ENCODE data around the gene B4GALT5.
"Not testable (repeated sequence)": the region's sequence is repeated elsewhere in the genome, so short reads cannot be mapped to it uniquely, and the experiment has no call there.

B4GALT5 gene

GRCh38 chr20:49713753-49714712, at the start of gene B4GALT5:
Gene B4GALT5 (minus strand): TSS chr20:49713878. CDS start chr20:49713690, 188 bp downstream.
- Histone ChIP-seq H2AFZ (ENCODE audit: low read depth) (peak within 1 kb of the TSS; percentile 84), H3K4me3 (IDR thresholded peaks at IDR 0.05; ENCODE audit: insufficient read depth, low read depth, low read length) (no peak within 1 kb of the TSS), H3K4me1 (ENCODE audit: low read depth, poor library complexity, severe bottlenecking) (peaks cover 46% of the 10 kb centered on the region), H3K79me2 (ENCODE audit: insufficient read depth, low read depth) (peaks cover 37% of the 10 kb centered on the region), H3K4me2 (peak within 1 kb of the TSS; percentile 84), H3K36me3 (ENCODE audit: insufficient read depth) (no peaks in the 10 kb centered on the region), H4K20me1 (ENCODE audit: insufficient read depth) (peaks cover 7% of the 10 kb centered on the region; the same call in 1 of the 2 replicates), H3K9ac (peak within 1 kb of the TSS; percentile 75), H3K27ac (no peak within 1 kb of the TSS), H3K27me3 (ENCODE audit: insufficient read depth, low read depth) (no peaks in the 10 kb centered on the region)
- no peak for TF ChIP-seq CTCF (conservative IDR thresholded peaks at IDR 0.05; ENCODE audit: low read depth, low read length)

- no peak overlapping the region for H2AFZ ChIP-seq (ENCODE audit: low read depth)
Measured at GRCh38 chr20:49762940-49763766, 49.5 kb upstream of the B4GALT5 start.

GRCh38 chr20:49761888-49762287, 48.2 kb upstream of the B4GALT5 start:
- H3K4me1 ChIP-seq (ENCODE audit: low read depth, poor library complexity, severe bottlenecking); H3K27ac ChIP-seq; H3K4me2 ChIP-seq; H4K20me1 ChIP-seq (ENCODE audit: insufficient read depth); H3K79me2 ChIP-seq (ENCODE audit: insufficient read depth, low read depth); H3K36me3 ChIP-seq (ENCODE audit: insufficient read depth); H3K4me3 ChIP-seq (IDR thresholded peaks at IDR 0.05; ENCODE audit: insufficient read depth, low read depth, low read length); H3K9ac ChIP-seq; H3K27me3 ChIP-seq (ENCODE audit: insufficient read depth, low read depth); H2AFZ ChIP-seq (ENCODE audit: low read depth): not testable (repeated sequence)

More at GRCh38 chr20:49762940-49763766, 49.5 kb upstream of the B4GALT5 start:
- H3K27ac ChIP-seq = no peak overlapping the region
- H3K36me3 ChIP-seq (ENCODE audit: insufficient read depth) = no peaks in the 10 kb centered on the region
- peaks cover 9% of the 10 kb centered on the region for H3K4me1 ChIP-seq (ENCODE audit: low read depth, poor library complexity, severe bottlenecking)
- no peak for TF ChIP-seq CTCF (conservative IDR thresholded peaks at IDR 0.05; ENCODE audit: low read depth, low read length)
- H3K27me3 ChIP-seq (ENCODE audit: insufficient read depth, low read depth) = peaks cover 8% of the 10 kb centered on the region; the same call in 1 of the 2 replicates
- no peaks in the 10 kb centered on the region for H3K79me2 ChIP-seq (ENCODE audit: insufficient read depth, low read depth)
- no peaks in the 10 kb centered on the region for H4K20me1 ChIP-seq (ENCODE audit: insufficient read depth)
- H3K4me2 ChIP-seq = no peak overlapping the region
- no peak overlapping the region for H3K9ac ChIP-seq
- H3K4me3 ChIP-seq (IDR thresholded peaks at IDR 0.05; ENCODE audit: insufficient read depth, low read depth, low read length) = no peak overlapping the region

GRCh38 chr20:49759266-49759950, 45.7 kb upstream of the B4GALT5 start:
- TF ChIP-seq CTCF (conservative IDR thresholded peaks at IDR 0.05; ENCODE audit: low read depth, low read length) = no peak
- Histone ChIP-seq H3K36me3 (ENCODE audit: insufficient read depth) (no peaks in the 10 kb centered on the region), H4K20me1 (ENCODE audit: insufficient read depth) (no peaks in the 10 kb centered on the region), H3K4me3 (IDR thresholded peaks at IDR 0.05; ENCODE audit: insufficient read depth, low read depth, low read length) (no peak overlapping the region), H3K4me2 (no peak overlapping the region), H3K4me1 (ENCODE audit: low read depth, poor library complexity, severe bottlenecking) (peaks cover 2% of the 10 kb centered on the region), H3K27me3 (ENCODE audit: insufficient read depth, low read depth) (no peaks in the 10 kb centered on the region), H3K9ac (no peak overlapping the region), H3K27ac (no peak overlapping the region), H3K79me2 (ENCODE audit: insufficient read depth, low read depth) (no peaks in the 10 kb centered on the region), H2AFZ (ENCODE audit: low read depth) (no peak overlapping the region)

Data from KMS-11 (cell line).